Caki2 (cell line): ENCODE results near the gene MLF2. TPM values are rescaled to one million over a fixed set of nuclear protein-coding genes. Genes with fewer than 3 reads are reported as not detected.

Source experiments
- DNase-seq: peaks from one replicate; pipeline ENCODE4 v3.0.0-alpha.2; 2015; ENCODE audit warnings: low read depth
- in situ Hi-C: cut with HindIII; loops from 2 replicates; pipeline ENCODE4 v1.10.0; 2016; ENCODE audit warnings: low sequenced_read_pairs, low pct_unique_long_range_greater_than_20kb, mixed read lengths
- total RNA-seq: library from RNA; depleted of rRNA; stranded (reverse); fragments of >200 nt; shearing (Covaris generic); gene quantifications from 2 replicates; pipeline ENCODE4 v1.2.3, GENCODE V29; 2014; ENCODE audit warnings: low replicate concordance

MLF2 gene
- total RNA-seq, 1 experiment from 2014 or later: 316 TPM

GRCh38 chr12:6767353-6768319 is 14.7 kb upstream of the MLF2 start:
- in situ Hi-C loops: no loop called here
- DNase-seq: no peak

- DNase-seq: peak; percentile 73
- in situ Hi-C loops: no loop called here
Measured at GRCh38 chr12:6766651-6767349, 13.9 kb upstream of the MLF2 start.

GRCh38 chr12:6765634-6766581 is 13.0 kb upstream of the MLF2 start, which contains the start of gene PTMS:
Gene PTMS (plus strand): TSS chr12:6766363. CDS start chr12:6766706, 343 bp downstream.
- DNase-seq: peak; percentile 89
- in situ Hi-C loops: no loop called here

- DNase-seq: peak; percentile 37
- in situ Hi-C loops: no loop called here
Measured at GRCh38 chr12:6765048-6765633, 12.2 kb upstream of the MLF2 start.

GRCh38 chr12:6764011-6764828 is 11.3 kb upstream of the MLF2 start:
- peak; percentile 100 for DNase-seq
- in situ Hi-C loops: no loop called here

- in situ Hi-C loops: no loop called here
- DNase-seq: no peak
Measured at GRCh38 chr12:6763380-6763779, 10.4 kb upstream of the MLF2 start.

GRCh38 chr12:6759741-6760140 is 6.8 kb upstream of the MLF2 start:
- in situ Hi-C loops: no loop called here

GRCh38 chr12:6758506-6759095 is 5.7 kb upstream of the MLF2 start:
- in situ Hi-C loops: no loop called here
- DNase-seq: no peak

More at GRCh38 chr12:6759741-6760140, 6.8 kb upstream of the MLF2 start:
- no peak for DNase-seq

- in situ Hi-C loops: no loop called here
- DNase-seq: no peak
Measured at GRCh38 chr12:6757028-6757690, 4.2 kb upstream of the MLF2 start.

- no peak for DNase-seq
- in situ Hi-C loops: no loop called here
Measured at GRCh38 chr12:6754411-6754810, 1.5 kb upstream of the MLF2 start.

- no peak for DNase-seq
- in situ Hi-C loops: no loop called here
Measured at GRCh38 chr12:6753772-6754356, 923 bp upstream of the MLF2 start.

GRCh38 chr12:6752167-6752920 is 597 bp downstream of the MLF2 start:
- peak; percentile 29 for DNase-seq
- in situ Hi-C loops: no loop called here

GRCh38 chr12:6751767-6752166 is 1.2 kb downstream of the MLF2 start:
- DNase-seq: no peak
- in situ Hi-C loops: no loop called here

GRCh38 chr12:6750506-6750905 is 2.4 kb downstream of the MLF2 start:
- in situ Hi-C loops: no loop called here
- no peak for DNase-seq

- DNase-seq: no peak
- in situ Hi-C loops: no loop called here
Measured at GRCh38 chr12:6748761-6749160, 4.2 kb downstream of the MLF2 start.
